Epithelial cell of proximal tubule (primary cell): Measurements from ENCODE around the gene RAPGEF5. TPM values are rescaled to one million over a fixed set of nuclear protein-coding genes. Genes with fewer than 3 reads are reported as not detected.
"Not testable (repeated sequence)": the region's sequence is repeated elsewhere in the genome, so short reads cannot be mapped to it uniquely, and the experiment has no call there.

Experiments used
- DNase-seq: peaks from one replicate; pipeline ENCODE4 v3.0.0-alpha.2; 2011; ENCODE audit warnings: low read depth
- H3K4me3 ChIP-seq: 2 replicates; pipeline ENCODE4 v1.5.1; 2011; ENCODE audit warnings: low read depth, mild to moderate bottlenecking, low read length
- CTCF ChIP-seq: conservative IDR thresholded peaks from 2 replicates; pipeline ENCODE4 v1.5.1; 2012; ENCODE audit warnings: low read depth, mild to moderate bottlenecking, low read length
- total RNA-seq: library from RNA; depleted of rRNA; stranded (reverse); fragments of >200 nt; gene quantifications from 2 replicates; pipeline ENCODE4 v1.2.3, GENCODE V29; 2015

The RAPGEF5 gene
- total RNA-seq, 1 donor from 2014 or later = 8.3 TPM

- peak overlapping the region; percentile 52 for H3K4me3 ChIP-seq
- peak; percentile 22 for DNase-seq
- peak; percentile 88 for TF ChIP-seq CTCF
Measured at GRCh38 chr7:22082886-22083703, 273.9 kb downstream of the RAPGEF5 start.

GRCh38 chr7:22082553-22082885, 274.4 kb downstream of the RAPGEF5 start:
- TF ChIP-seq CTCF = no peak
- no peak for DNase-seq
- H3K4me3 ChIP-seq = peak overlapping the region; percentile 52

GRCh38 chr7:22080219-22080618, 276.7 kb downstream of the RAPGEF5 start:
- not testable (repeated sequence) for H3K4me3 ChIP-seq, DNase-seq

- not testable (repeated sequence) for DNase-seq, H3K4me3 ChIP-seq
Measured at GRCh38 chr7:22078872-22079271, 278.1 kb downstream of the RAPGEF5 start.

GRCh38 chr7:22075561-22075960, 281.4 kb downstream of the RAPGEF5 start:
- H3K4me3 ChIP-seq = no peak overlapping the region
- TF ChIP-seq CTCF = no peak
- no peak for DNase-seq

- TF ChIP-seq CTCF = no peak
- H3K4me3 ChIP-seq = no peak overlapping the region
- DNase-seq = no peak
Measured at GRCh38 chr7:22074897-22075296, 282.1 kb downstream of the RAPGEF5 start.

Other genes with a start within 250 kb of the RAPGEF5 start
- gene STEAP1B, start 143.0 kb upstream of the RAPGEF5 start, total RNA-seq = 0.17 and 5.0 TPM in 2 replicates